Activated CD8-positive, alpha-beta T cell treated with anti-CD3 and anti-CD28 coated beads, Interleukin-2, amount 10 ng/mL, durations not matched to agents 7 days and 5 days (primary cell): ENCODE results near the gene SLC35D2. TPM values are rescaled to one million over a fixed set of nuclear protein-coding genes. Genes with fewer than 3 reads are reported as not detected.

ENCODE experiments used
- ATAC-seq: fragments of 150-1000 bp; cut with Tn5 transposase; one replicate; pipeline ENCODE4 v1.10.0; 2021; ENCODE audit warnings: moderate library complexity
- CTCF ChIA-PET: fragments of 350-600 bp; sonication (Branson Sonifier 250); formaldehyde crosslinking; loops from one replicate; lab custom pipeline; 2021; ENCODE audit warnings: antibody characterized with exemption; lab: Charles Lee
- POLR2A ChIA-PET: fragments of 350-600 bp; sonication (Branson Sonifier 250); formaldehyde crosslinking; loops from one replicate; lab custom pipeline; 2021; ENCODE audit warnings: antibody characterized with exemption; lab: Charles Lee
- DNase-seq: peaks from one replicate; pipeline ENCODE4 v3.0.0-alpha.2; 2020
- H3K27ac Mint-ChIP-seq: one replicate; pipeline ENCODE4 v1.8.0; 2021; ENCODE audit warnings: mild to moderate bottlenecking, mixed read lengths
- H3K27me3 Mint-ChIP-seq: one replicate; pipeline ENCODE4 v1.8.0; 2021; ENCODE audit warnings: low read depth, mixed read lengths
- H3K36me3 Mint-ChIP-seq: one replicate; pipeline ENCODE4 v1.8.0; 2021; ENCODE audit warnings: low read depth, mixed read lengths
- H3K4me1 Mint-ChIP-seq: one replicate; pipeline ENCODE4 v1.8.0; 2021; ENCODE audit warnings: low read depth, mixed read lengths
- H3K4me3 Mint-ChIP-seq: one replicate; pipeline ENCODE4 v1.8.0; 2021; ENCODE audit warnings: mild to moderate bottlenecking, mixed read lengths
- H3K9me3 Mint-ChIP-seq: one replicate; pipeline ENCODE4 v1.8.0; 2022; ENCODE audit warnings: mixed read lengths; ENCODE audit not compliant: insufficient read depth
- total RNA-seq, 2 experiments: library from RNA; stranded (reverse); gene quantifications; one replicate each; pipeline ENCODE4 v1.2.3, GENCODE V29; 2021

SLC35D2 gene
- total RNA-seq, 2 experiments from 2014 or later = 4.2 to 4.3 TPM

DNA sequence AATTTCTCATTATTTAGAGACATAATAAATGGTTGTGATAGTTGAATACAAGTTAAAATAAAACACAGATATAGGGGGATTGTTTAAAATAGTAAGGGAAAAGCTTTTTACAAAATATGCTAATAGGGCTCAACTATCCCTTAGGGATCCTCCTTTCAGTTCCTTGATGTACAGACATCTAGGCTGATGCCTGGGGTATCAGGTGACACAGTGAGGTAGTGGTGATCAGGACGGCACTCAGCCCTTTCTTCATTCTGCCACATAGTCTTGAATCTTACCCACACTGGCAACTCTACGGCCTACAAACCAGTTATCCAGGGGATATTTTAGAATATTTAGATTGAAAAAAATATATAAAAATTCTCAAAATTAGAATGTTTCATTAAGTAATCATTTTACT lies 12.5 kb upstream of the SLC35D2 start:
- POLR2A ChIA-PET = no interaction called here
- peaks cover 61% of the 10 kb centered on the region for H3K36me3 Mint-ChIP-seq
- no peak overlapping the region for H3K27ac Mint-ChIP-seq
- no peak for ATAC-seq
- no peak overlapping the region for H3K4me3 Mint-ChIP-seq
- no peaks in the 10 kb centered on the region for H3K27me3 Mint-ChIP-seq
- peaks cover 37% of the 10 kb centered on the region for H3K4me1 Mint-ChIP-seq
- no peak for DNase-seq
- H3K9me3 Mint-ChIP-seq = peaks cover 4% of the 10 kb centered on the region
- CTCF ChIA-PET = no interaction called here

DNA sequence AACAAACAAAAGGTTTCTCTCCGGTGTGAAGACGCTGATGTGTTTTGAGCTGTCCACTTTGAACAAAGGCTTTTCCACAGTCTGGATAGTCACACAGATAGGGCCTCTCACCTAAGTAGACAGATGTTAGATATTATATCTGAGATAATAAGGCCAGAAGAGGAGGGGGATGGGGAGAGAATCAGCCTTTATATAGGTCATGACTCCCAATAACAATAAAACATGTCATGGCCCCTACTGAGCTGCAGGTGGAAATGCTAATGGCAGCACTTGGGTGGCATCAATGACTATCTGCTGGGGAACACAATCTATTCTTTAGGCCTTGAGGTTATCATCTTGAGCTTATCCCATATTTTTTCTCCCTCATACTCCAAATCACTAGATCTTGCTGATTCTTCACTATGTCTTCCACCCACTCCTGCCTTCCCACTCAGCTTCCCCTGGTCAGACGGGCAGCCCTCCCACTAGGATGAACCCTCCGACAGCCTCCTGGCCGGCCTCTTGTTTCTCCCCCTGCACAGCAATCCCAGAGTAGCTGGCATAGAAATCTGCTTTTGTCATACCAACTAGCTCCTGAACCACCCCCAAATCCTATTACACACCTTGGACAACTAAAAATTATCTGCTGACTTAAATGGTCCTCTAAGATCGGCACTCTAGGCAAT lies 11.5 kb upstream of the SLC35D2 start:
- ChIA-PET CTCF (interaction anchor here (1.2 kb wide), 1 partner anchor 14 kb away, joined by 3 read pairs; no protein-coding TSS in a partner anchor), POLR2A (interaction anchor here (0.8 kb wide), 1 partner anchor 22 kb away, joined by 3 read pairs; no protein-coding TSS in a partner anchor)
- DNase-seq (no peak), ATAC-seq (no peak)
- H3K9me3 Mint-ChIP-seq = no peaks in the 10 kb centered on the region
- H3K4me1 Mint-ChIP-seq = peaks cover 28% of the 10 kb centered on the region
- H3K36me3 Mint-ChIP-seq = peaks cover 59% of the 10 kb centered on the region
- H3K27ac Mint-ChIP-seq = no peak overlapping the region
- no peaks in the 10 kb centered on the region for H3K27me3 Mint-ChIP-seq
- H3K4me3 Mint-ChIP-seq = no peak overlapping the region

DNA sequence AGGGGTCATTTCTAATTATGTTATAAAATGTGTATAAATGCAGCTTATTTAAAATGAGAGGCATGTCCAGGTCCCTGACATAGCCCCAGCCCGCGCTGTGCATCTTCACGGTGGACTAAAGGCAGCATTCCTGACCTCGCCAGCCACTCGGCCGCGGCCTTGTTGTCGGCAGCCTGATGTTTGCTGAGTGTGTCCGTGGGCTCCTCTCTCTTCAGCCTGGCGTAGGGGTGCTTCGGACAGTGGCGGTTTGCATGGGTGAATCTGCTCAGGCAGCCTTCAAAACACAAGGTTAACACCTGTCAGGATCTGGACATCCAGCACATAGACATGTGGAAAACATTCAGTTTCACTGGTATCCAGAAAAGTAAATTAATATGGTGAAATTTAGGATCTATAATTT lies 8.8 kb upstream of the SLC35D2 start:
- Mint-ChIP-seq H3K27ac (no peak overlapping the region), H3K4me1 (peaks cover 8% of the 10 kb centered on the region), H3K4me3 (no peak overlapping the region), H3K27me3 (no peaks in the 10 kb centered on the region), H3K36me3 (peaks cover 61% of the 10 kb centered on the region), H3K9me3 (no peaks in the 10 kb centered on the region)
- POLR2A ChIA-PET = no interaction called here
- ATAC-seq (no peak), DNase-seq (no peak)
- CTCF ChIA-PET = interaction anchor here (0.8 kb wide), 1 partner anchor 263 kb away, joined by 3 read pairs; the partner anchor contains the start of gene PRXL2C

DNA sequence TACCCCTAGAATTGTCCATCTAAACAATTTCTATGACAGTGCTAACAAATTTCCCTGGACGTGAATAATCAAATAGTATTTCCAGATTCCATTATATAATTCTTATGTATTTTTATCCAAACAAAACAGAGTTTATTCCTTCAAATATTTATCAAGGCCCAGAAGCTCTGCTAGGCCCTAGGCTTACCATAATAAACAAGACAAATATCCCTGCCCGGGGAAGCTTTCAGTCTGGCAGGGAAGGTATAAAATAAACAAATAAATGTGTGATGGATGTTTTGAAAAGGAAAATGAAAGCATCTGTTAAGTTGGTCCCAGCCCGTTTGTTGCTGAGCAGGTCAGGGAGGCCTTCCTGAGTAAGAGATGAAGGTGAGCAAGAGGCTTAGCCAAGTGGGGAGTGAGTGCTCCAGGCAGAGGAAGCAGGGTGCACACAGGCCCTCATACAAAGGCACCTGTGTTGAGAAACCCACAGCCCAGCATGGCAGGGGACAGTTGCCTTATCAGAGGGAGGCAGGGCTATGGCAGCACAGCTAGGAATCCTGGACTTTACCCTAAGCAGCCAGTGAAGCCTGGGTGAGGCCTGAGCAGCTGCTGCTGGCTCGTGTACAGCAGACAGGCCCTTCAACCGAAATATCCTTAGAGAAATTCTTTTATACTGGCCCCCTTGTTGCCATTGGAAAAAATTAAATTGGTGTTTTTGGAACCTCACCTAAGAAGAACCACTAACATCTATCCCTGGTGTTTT lies 7.7 kb upstream of the SLC35D2 start:
- no peaks in the 10 kb centered on the region for H3K9me3 Mint-ChIP-seq
- POLR2A ChIA-PET = interaction anchor here (0.7 kb wide), 1 partner anchor 23 kb away, joined by 3 read pairs; no protein-coding TSS in a partner anchor
- CTCF ChIA-PET = no interaction called here
- peak overlapping the region; percentile 43 for H3K27ac Mint-ChIP-seq
- peaks cover 5% of the 10 kb centered on the region for H3K4me1 Mint-ChIP-seq
- no peaks in the 10 kb centered on the region for H3K27me3 Mint-ChIP-seq
- ATAC-seq (peak; percentile 44), DNase-seq (no peak)
- H3K36me3 Mint-ChIP-seq = peaks cover 61% of the 10 kb centered on the region
- H3K4me3 Mint-ChIP-seq = no peak overlapping the region

DNA sequence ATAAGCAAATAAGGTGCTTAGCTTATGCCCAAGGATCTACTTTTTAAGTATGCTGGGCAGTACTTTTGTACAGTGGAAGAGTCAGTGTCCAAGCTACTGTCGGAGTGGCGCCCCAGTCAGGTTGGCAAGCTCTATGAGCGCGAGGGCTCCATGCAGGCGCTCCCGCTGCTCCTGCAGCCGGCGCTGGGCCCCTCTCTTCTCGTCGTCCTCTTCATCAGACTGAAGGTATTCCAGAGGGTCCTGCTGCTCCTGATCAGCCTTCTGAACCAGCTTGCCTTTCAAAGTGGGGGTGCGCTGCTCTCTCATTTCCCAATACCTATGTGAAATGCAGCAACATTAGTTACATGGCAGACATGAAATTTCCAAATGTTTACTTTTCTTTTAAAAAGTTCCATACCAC lies 4.6 kb upstream of the SLC35D2 start:
- no peak overlapping the region for H3K27ac Mint-ChIP-seq
- H3K4me3 Mint-ChIP-seq = no peak overlapping the region
- ChIA-PET CTCF (interaction anchor here (2.1 kb wide), 1 partner anchor 11 kb away, joined by 10 read pairs; no protein-coding TSS in a partner anchor), POLR2A (interaction anchor here (0.7 to 1.1 kb wide), 2 partner anchors 10 to 29 kb away, joined by 3 read pairs; no protein-coding TSS in a partner anchor)
- H3K9me3 Mint-ChIP-seq = no peaks in the 10 kb centered on the region
- DNase-seq (no peak), ATAC-seq (no peak)
- no peaks in the 10 kb centered on the region for H3K27me3 Mint-ChIP-seq
- peaks cover 16% of the 10 kb centered on the region for H3K4me1 Mint-ChIP-seq
- H3K36me3 Mint-ChIP-seq = peaks cover 61% of the 10 kb centered on the region

DNA sequence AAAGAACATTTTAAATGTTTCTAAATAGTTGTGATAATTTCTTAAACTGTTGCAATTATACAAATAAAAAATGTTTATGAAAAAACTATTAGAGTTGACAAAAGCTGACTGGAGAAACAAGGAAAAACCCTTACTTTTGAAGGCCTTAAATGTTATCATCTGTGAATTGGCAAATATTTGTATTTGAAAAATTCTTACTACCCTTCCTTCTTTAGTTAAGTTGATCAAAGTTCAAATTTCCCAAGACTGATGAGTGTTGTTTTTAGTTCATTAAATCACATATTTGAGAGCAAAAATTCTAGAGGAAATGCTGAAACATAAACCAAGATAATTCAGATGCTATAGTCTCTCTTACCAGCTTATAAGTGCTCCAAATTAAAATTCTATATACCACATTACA lies 2.6 kb upstream of the SLC35D2 start:
- no peak overlapping the region for H3K4me3 Mint-ChIP-seq

DNA sequence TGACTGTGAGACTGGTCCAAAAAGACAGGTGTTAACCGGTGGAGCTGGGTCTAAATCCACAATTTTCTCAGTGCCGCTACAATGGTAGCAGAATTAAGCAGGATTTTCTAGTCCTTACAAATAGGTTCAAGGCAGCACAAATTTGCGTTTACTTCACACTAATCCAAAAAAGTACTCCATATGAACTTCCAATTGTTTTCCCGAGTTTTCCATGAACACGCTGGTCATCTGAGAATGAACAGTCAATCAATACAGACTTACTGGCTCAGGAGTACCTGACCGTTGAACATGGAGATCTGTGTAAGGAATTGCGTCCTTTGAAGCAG lies 709 bp downstream of the SLC35D2 start:
- H3K4me3 Mint-ChIP-seq = peak overlapping the region; percentile 66
- no peak for DNase-seq
- H3K4me1 Mint-ChIP-seq = peaks cover 26% of the 10 kb centered on the region
- ChIA-PET CTCF (no interaction called here), POLR2A (interaction anchor here (1.1 to 1.7 kb wide), 2 partner anchors 16 to 34 kb away, joined by 3 to 5 read pairs; no protein-coding TSS in a partner anchor)
- H3K9me3 Mint-ChIP-seq = no peaks in the 10 kb centered on the region
- ATAC-seq = no peak
- H3K27me3 Mint-ChIP-seq = no peaks in the 10 kb centered on the region
- no peak overlapping the region for H3K27ac Mint-ChIP-seq
- H3K36me3 Mint-ChIP-seq = peaks cover 32% of the 10 kb centered on the region

More for the DNA sequence above, 2.6 kb upstream of the SLC35D2 start:
- CTCF ChIA-PET = interaction anchor here (2.1 kb wide), 1 partner anchor 13 kb away, joined by 10 read pairs; no protein-coding TSS in a partner anchor
- Mint-ChIP-seq H3K36me3 (peaks cover 52% of the 10 kb centered on the region), H3K27me3 (no peaks in the 10 kb centered on the region), H3K27ac (no peak overlapping the region), H3K9me3 (no peaks in the 10 kb centered on the region), H3K4me1 (peaks cover 26% of the 10 kb centered on the region)
- POLR2A ChIA-PET = no interaction called here
- DNase-seq = no peak
- ATAC-seq = no peak

DNA sequence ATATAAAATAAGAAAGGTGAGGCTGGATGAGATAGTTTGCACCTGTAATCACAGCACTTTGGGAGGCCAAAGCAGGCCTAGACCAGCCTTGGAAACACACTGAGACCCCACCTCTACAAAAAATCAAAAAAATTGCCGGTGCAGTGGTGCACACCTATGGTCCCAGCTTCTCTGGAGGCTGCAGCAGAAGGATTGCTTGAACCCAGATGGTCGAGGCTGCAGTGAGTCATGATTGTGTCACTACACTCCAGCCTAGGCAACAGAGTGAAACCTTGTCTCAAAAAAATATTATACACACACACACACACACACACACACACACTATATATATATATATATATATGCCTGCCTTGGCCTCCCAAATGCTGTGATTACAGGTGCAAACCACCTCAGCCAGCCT lies 1.3 kb downstream of the SLC35D2 start:
- ATAC-seq = no peak
- no peaks in the 10 kb centered on the region for H3K9me3 Mint-ChIP-seq
- H3K4me1 Mint-ChIP-seq = peaks cover 26% of the 10 kb centered on the region
- H3K36me3 Mint-ChIP-seq = peaks cover 31% of the 10 kb centered on the region
- ChIA-PET CTCF (no interaction called here), POLR2A (interaction anchor here (0.7 to 1.7 kb wide), 3 partner anchors 14 to 37 kb away, joined by 3 to 5 read pairs (median 5); no protein-coding TSS in a partner anchor)
- no peak overlapping the region for H3K4me3 Mint-ChIP-seq
- no peak for DNase-seq
- H3K27ac Mint-ChIP-seq = no peak overlapping the region
- H3K27me3 Mint-ChIP-seq = no peaks in the 10 kb centered on the region

DNA sequence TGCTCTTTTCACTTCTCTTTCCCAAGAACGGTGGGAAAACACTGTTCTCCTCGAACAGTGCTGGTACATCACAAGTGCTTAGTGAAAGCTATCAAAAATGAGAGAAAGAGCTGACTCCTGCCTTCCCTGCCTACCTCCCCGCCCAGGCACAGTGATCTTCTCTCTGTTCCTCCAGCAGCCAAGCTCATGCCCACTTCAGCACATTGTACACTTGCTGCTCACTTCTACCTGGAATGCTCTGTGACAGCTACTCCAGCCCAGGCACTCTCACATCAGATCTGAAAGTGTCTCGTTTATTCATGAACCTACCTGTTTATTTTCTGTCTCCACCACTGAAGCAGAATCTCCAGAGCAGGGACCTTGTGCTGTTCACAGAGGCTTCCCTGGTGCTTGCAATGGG lies 1.8 kb downstream of the SLC35D2 start:
- ATAC-seq (no peak), DNase-seq (no peak)
- Mint-ChIP-seq H3K4me1 (peaks cover 26% of the 10 kb centered on the region), H3K36me3 (peaks cover 29% of the 10 kb centered on the region), H3K9me3 (no peaks in the 10 kb centered on the region), H3K27me3 (no peaks in the 10 kb centered on the region), H3K4me3 (no peak overlapping the region), H3K27ac (no peak overlapping the region)
- ChIA-PET POLR2A (interaction anchor here (0.7 to 1.7 kb wide), 3 partner anchors 13 to 38 kb away, joined by 3 to 5 read pairs (median 5); no protein-coding TSS in a partner anchor), CTCF (interaction anchor here (1.4 kb wide), 1 partner anchor 54 kb away, joined by 3 read pairs; no protein-coding TSS in a partner anchor)

DNA sequence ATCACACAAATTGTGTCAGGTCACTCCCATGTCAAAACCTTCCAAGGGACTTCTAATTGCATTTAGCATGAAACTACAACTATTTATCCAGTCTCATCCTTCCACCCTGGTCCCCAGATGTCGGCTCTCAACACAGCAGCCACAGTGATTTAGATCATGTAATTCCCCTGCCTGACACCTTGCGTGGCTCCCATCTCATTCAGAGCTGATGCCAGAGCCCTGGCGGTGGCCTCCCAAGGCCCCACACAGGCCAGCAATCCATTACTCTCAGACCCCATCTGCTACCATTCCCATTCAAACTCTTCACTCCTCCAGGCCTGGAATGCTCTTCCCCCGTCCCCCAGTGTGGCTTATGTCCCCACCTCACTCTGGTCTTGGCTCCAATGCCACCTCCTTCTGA lies 2.4 kb downstream of the SLC35D2 start:
- Mint-ChIP-seq H3K36me3 (peaks cover 26% of the 10 kb centered on the region), H3K9me3 (no peaks in the 10 kb centered on the region), H3K4me3 (no peak overlapping the region), H3K27me3 (no peaks in the 10 kb centered on the region), H3K27ac (no peak overlapping the region), H3K4me1 (peaks cover 26% of the 10 kb centered on the region)
- ChIA-PET POLR2A (interaction anchor here (1.3 kb wide), 1 partner anchor 38 kb away, joined by 5 read pairs; no protein-coding TSS in a partner anchor), CTCF (interaction anchor here (1.4 kb wide), 1 partner anchor 53 kb away, joined by 3 read pairs; no protein-coding TSS in a partner anchor)
- no peak for DNase-seq
- ATAC-seq = no peak

DNA sequence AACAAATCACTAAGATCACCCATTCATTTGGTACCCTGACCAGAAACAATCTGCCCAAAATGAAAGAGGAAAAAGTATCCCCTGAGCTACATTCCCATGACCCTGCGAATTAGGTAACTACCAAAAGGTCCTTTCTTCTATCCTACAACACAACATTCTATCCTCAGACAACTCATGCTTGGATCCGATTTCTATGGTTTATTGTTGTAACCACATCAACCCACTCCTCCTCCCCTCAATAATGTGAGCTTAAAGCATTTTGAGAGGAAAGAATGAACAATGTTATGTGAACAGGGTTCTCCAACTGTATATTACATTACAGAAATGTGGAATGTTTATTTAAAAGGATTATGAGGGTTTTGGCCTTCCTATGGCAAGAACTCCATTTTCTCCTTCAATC lies 4.0 kb downstream of the SLC35D2 start:
- Mint-ChIP-seq H3K4me3 (no peak overlapping the region), H3K27ac (no peak overlapping the region), H3K27me3 (no peaks in the 10 kb centered on the region), H3K4me1 (peaks cover 21% of the 10 kb centered on the region), H3K9me3 (no peaks in the 10 kb centered on the region), H3K36me3 (peaks cover 19% of the 10 kb centered on the region)
- ATAC-seq (no peak), DNase-seq (no peak)
- POLR2A ChIA-PET = no interaction called here
- CTCF ChIA-PET = interaction anchor here (0.6 kb wide), 1 partner anchor 12 kb away, joined by 4 read pairs; no protein-coding TSS in a partner anchor
